Lower lobe of right lung (tissue), 2 donors: ENCODE measurements around the gene COMT. TPM values are rescaled to one million over a fixed set of nuclear protein-coding genes. Genes with fewer than 3 reads are reported as not detected.

Experiments
- ATAC-seq, 2 donors: fragments of 200-7000 bp; cut with Tn5 transposase; one replicate each; pipeline ENCODE4 v1.9.1; 2020 to 2022; ENCODE audit warnings: mild to moderate bottlenecking in 2 of 2, moderate library complexity in 2 of 2
- DNase-seq: peaks from one replicate; pipeline ENCODE4 v3.0.0-alpha.2; 2020
- H3K27ac ChIP-seq: fragments of 200-600 bp; one replicate; pipeline ENCODE4 v1.8.0; 2022
- H3K27me3 ChIP-seq: fragments of 200-600 bp; one replicate; pipeline ENCODE4 v1.8.0; 2022; ENCODE audit warnings: low read depth
- H3K36me3 ChIP-seq: fragments of 200-600 bp; one replicate; pipeline ENCODE4 v1.8.0; 2022; ENCODE audit warnings: mild to moderate bottlenecking
- H3K4me1 ChIP-seq: fragments of 200-600 bp; one replicate; pipeline ENCODE4 v1.8.0; 2022
- H3K4me3 ChIP-seq: fragments of 200-600 bp; one replicate; pipeline ENCODE4 v1.8.0; 2022; ENCODE audit warnings: mild to moderate bottlenecking
- H3K9me3 ChIP-seq: fragments of 200-600 bp; one replicate; pipeline ENCODE4 v1.8.0; 2022
- CTCF ChIP-seq: fragments of 200-600 bp; IDR thresholded peaks from one replicate; pipeline ENCODE4 v1.8.0; 2022; ENCODE audit warnings: antibody characterized with exemption, mild to moderate bottlenecking
- intact Hi-C: fragments of 100-400 bp; cut with DNase I; formaldehyde crosslinking; loops from one replicate; pipeline ENCODE4 v1.11.0; 2022
- total RNA-seq: library from RNA; stranded (reverse); fragmentation: NEBNext Ultra II Directional; extraction: Animal tissue kit (Norgen Biotek cat#: 25700); gene quantifications from one replicate; pipeline ENCODE4 v1.2.1, GENCODE V29; 2021
- donor health status: DM: no; HTN: yes; CAD: no; lungs with severe emphysema.

Gene COMT
- total RNA-seq, 1 donor from 2014 or later, result 235 TPM

GRCh38 chr22:19901577-19902244 lies 39.9 kb upstream of the COMT start:
- Histone ChIP-seq H3K4me3 (no peak overlapping the region), H3K36me3 (peaks cover 57% of the 10 kb centered on the region), H3K27ac (no peak overlapping the region), H3K9me3 (no peaks in the 10 kb centered on the region), H3K4me1 (no peaks in the 10 kb centered on the region), H3K27me3 (no peaks in the 10 kb centered on the region)
- ATAC-seq (no peak), DNase-seq (no peak)
- intact Hi-C loops, result no loop called here
- no peak for TF ChIP-seq CTCF

GRCh38 chr22:19902245-19902715 lies 39.3 kb upstream of the COMT start:
- intact Hi-C loops, result no loop called here
- Histone ChIP-seq H3K4me3 (no peak overlapping the region), H3K36me3 (peaks cover 53% of the 10 kb centered on the region), H3K27me3 (no peaks in the 10 kb centered on the region), H3K27ac (no peak overlapping the region), H3K9me3 (no peaks in the 10 kb centered on the region), H3K4me1 (no peaks in the 10 kb centered on the region)
- ATAC-seq (no peak), DNase-seq (no peak)
- TF ChIP-seq CTCF, result no peak

GRCh38 chr22:19903031-19903430 lies 38.5 kb upstream of the COMT start:
- no peaks in the 10 kb centered on the region for H3K9me3 ChIP-seq
- H3K27me3 ChIP-seq, result no peaks in the 10 kb centered on the region
- DNase-seq, result no peak
- H3K36me3 ChIP-seq, result peaks cover 46% of the 10 kb centered on the region
- intact Hi-C loops, result no loop called here
- H3K4me1 ChIP-seq, result no peaks in the 10 kb centered on the region
- ATAC-seq, result no peak
- TF ChIP-seq CTCF, result no peak
- H3K27ac ChIP-seq, result no peak overlapping the region
- H3K4me3 ChIP-seq, result no peak overlapping the region

GRCh38 chr22:19903513-19903912 lies 38.1 kb upstream of the COMT start:
- ATAC-seq (no peak), DNase-seq (no peak)
- intact Hi-C loops, result no loop called here
- Histone ChIP-seq H3K4me3 (no peak overlapping the region), H3K4me1 (no peaks in the 10 kb centered on the region), H3K9me3 (no peaks in the 10 kb centered on the region), H3K27ac (no peak overlapping the region), H3K27me3 (no peaks in the 10 kb centered on the region), H3K36me3 (peaks cover 44% of the 10 kb centered on the region)
- no peak for TF ChIP-seq CTCF

GRCh38 chr22:19904174-19904856 lies 37.3 kb upstream of the COMT start:
- intact Hi-C loops, result no loop called here
- H3K9me3 ChIP-seq, result no peaks in the 10 kb centered on the region
- no peaks in the 10 kb centered on the region for H3K4me1 ChIP-seq
- peaks cover 40% of the 10 kb centered on the region for H3K36me3 ChIP-seq
- no peak for ATAC-seq
- TF ChIP-seq CTCF, result no peak
- H3K4me3 ChIP-seq, result no peak overlapping the region
- no peak overlapping the region for H3K27ac ChIP-seq
- no peaks in the 10 kb centered on the region for H3K27me3 ChIP-seq
- no peak for DNase-seq
